Amniotic stem cell (primary cell): ENCODE measurements around the gene CCDC183.
"Not testable (repeated sequence)": the region's sequence is repeated elsewhere in the genome, so short reads cannot be mapped to it uniquely, and the experiment has no call there.

Experiments
- DNase-seq: peaks from one replicate; lab custom pipeline; 2025; lab: John Stamatoyannopoulos, UW

CCDC183 gene

DNA sequence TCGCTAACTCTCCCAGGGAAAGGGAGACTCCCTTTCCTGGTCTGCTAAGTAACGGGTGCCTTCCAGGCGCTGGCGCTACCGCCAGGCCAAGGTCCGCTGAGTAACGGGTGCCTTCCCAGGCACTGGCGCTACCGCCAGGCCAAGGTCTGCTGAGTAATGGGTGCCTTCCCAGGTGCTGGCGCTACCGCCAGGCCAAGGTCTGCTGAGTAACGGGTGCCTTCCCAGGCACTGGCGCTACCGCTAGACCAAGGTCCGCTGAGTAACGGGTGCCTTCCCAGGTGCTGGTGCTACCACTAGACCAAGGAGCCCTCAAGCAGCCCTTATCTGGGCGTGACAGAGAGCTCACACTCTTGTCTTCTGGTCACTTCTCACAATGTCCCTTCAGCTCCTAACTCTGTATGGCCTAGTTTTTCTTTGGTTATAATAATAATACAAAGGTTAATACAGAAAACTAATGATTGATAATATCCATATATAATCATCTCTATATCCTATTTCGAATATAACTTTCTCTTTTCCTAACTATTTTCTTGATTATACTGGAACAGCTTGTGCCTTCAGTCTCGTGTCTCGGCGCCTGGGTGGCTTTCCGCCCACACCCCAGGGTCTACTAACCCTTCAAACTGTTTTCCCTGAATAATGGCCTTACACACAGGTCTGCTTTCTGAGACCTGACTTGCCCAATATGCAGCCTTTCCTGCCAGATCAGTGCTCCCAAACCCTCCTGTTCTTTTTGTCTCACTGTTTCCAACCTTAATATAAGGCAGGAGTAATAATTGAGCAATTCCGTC lies 10.4 kb upstream of the CCDC183 start:
- DNase-seq = not testable (repeated sequence)

DNA sequence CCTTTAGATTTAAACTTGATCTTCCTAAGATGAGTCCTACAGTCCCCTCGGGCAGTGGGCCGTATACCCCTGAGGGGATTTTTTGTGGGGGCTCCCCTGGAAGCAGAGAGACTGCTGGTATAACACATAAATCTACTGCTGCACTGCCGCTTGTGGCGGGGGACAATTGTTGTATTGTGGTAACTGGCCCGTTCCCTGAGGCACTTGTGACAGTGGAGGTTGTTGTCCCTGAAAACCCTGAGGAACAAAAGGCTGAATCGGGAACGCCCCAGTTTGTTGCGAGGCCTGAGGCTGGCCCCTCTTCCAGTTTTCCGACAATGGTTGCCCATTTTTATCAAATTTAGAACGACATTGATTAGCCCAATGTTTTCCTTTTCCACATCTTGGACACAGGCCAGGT lies 9.7 kb upstream of the CCDC183 start:
- no peak for DNase-seq

DNA sequence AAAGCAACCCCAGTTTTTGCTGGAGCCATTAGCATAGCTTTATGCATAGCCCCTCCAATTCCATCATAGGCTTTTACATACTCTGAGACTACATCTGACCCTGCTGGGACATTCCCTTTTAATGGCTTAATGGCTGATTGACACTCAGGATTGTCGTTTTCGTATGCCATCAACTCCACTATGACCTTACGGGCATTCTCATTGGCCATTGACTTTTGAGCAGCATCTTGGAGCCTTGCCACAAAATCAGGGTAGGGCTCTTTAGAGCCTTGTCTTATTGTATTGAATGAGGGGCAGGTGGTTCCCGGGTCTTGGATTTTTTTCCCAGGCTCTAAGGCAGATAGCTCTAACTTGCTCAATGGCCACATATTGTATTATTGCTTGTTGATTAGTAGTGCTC lies 9.2 kb upstream of the CCDC183 start:
- DNase-seq = not testable (repeated sequence)

DNA sequence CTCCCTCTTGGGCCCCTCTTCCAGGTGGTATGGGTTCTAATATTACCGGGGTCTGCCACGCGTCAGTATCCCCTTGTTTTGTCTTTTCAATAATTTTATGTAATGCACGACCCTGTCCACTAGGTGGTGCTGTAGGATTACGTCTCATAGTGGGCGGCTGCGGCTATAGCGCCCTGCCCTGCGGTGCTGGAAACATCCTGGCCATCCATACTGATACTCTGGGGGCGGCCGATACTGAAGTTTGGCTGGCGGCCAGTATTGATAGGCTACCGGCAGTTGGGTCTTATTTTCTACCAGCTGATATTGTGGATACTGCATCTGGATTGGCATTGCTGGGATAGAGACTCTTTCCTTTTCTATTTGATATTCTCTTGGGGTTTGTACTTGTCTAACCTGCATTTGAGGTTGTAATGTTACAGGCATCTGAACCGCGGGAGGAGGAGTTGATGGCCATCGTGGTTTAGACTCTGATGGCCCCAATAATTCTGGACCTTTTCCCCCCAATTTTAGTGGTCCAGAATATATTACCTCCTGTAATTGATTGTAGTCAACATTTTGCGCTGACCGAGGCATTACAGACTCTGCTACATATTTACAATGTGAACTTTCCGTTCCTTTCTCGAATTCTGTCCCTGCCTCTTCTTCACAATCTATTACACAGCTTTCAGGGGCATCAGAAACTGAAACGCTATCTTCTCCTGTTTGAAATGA lies 8.3 kb upstream of the CCDC183 start:
- DNase-seq = no peak

DNA sequence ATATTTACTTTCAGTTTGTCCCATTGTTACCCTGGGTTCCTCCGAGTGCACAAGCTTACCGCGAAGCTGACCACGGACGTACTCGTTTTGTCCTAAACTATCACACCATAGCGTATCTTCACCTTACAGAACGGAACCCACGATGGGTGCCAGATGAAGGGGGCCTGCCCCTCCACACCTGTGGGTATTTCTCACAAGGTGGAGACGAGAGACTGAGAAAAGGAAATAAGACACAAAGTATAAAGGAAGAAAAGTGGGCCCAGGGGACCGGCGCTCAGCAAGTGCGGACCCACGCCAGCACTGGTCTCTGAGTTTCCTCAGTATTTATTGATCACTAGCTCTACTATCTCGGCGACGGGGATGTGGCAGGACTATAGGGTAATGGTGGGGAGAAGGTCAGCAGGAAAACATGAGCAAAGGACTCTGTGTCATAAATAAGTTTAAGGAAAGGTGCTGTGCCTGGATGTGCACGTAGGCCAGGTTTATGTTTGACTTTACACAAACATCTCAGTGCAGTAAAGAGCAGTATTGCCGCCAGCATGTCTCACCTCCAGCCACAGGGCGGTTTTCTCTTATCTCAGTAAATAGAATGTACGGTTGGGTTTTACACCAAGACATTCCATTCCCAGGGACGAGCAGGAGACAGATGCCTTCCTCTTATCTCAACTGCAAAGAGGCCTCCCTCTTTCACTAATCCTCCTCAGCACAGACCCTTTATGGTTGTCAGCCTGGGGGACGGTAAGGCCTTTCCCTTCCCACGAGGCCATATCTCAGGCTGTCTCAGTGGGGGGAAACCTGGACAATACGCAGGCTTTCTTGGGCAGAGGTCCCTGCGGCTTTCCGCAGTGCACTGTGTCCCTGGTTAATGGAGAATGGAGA lies 7.3 kb upstream of the CCDC183 start:
- DNase-seq = not testable (repeated sequence)

DNA sequence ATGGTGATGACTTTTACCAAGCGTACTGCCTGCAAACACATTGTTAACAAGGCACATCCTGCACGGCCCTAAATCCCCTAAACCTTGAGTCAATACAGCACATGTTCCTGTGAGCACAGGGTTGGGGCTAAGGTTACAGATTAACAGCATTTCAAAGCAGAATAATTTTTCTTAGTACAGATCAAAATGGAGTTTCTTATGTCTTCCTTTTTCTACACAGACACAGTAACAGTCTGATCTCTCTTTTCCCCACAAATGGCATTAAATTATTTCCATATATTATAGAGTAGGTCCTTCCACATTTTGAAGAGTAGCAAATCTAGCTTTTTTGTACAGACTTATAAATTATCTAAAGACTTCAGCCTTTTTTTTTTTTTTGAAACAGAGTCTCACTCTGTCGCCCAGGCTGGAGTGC lies 6.6 kb upstream of the CCDC183 start:
- DNase-seq = no peak

DNA sequence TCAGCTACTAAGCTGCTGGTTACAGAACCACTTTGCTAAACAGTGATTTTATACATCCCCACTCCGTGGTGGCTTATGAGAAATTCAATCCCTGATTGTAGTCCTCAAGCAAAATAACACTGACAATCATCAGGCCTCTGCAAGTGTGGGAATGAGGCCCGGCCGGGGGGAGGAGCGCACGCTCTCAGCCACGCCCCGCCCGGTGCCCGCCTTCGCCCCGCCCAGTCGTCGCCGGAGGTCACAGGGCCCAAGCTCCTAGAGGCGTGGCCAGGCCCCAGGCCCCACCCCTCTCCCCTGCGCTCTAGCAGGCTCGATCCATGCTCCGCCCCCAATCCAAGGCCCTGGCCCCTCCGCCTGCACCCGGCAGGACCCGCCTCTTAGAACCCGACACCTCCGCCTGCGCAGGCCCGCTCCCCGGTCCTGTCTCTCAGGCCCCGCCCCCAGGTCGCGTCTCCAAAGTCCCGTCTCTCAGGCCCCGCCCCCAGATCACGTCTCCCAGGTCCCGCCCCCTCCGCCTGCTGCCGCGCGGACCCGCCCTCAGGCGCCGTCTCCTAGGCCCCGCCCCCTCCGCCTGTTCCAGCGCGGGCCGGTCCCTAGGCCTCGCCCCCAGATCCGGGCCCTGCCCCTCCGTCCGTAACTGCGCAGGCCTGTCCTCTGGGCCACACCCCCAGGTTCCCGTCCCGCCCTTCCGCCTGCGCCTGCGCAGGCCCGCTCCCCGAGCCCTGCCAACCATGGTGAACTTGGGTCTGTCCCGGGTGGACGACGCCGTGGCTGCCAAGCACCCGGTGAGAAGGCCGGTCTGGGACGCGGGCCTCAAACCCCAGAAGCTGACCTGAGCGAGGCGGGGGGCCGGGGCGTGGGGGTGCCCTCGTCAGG lies 5.3 kb upstream of the CCDC183 start, which contains the start of gene TMEM141:
TSS of gene TMEM141 (plus strand) at position 705 of the 876 bp plus-strand sequence. CDS start at position 732, 27 bp downstream.
- DNase-seq = peak; percentile 100

DNA sequence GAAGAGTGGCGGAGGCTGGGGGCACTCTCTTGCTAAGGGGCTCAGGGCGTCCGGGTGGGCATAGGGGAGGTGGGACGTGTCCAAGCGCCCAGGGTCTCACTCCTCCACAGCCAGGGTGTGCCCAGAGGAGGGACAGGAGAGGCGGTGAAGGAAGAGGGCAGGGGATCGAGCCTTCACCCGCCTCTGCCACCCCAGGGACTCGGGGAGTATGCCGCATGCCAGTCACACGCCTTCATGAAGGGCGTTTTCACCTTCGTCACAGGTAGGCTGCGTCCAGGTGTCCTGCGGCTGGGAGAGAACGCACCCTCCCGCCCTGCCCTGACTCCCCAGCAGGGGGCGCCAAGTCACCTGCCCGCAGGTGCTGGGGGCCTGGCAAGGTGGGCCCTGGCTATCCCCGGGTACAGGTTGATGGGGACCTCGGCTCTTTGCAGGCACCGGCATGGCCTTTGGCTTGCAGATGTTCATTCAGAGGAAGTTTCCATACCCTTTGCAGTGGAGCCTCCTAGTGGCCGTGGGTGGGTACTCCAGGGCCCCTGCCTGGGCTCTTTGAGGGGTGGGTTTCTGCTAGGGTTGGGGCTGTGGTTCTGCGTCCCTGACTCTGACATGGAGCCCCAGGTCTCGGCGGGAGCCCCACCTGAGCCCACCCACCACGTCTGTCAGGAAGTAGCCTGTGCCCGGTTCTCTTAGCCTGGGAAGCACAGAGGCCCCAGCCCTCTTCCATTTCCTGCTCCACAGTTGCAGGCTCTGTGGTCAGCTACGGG lies 4.4 kb upstream of the CCDC183 start:
- DNase-seq = no peak

DNA sequence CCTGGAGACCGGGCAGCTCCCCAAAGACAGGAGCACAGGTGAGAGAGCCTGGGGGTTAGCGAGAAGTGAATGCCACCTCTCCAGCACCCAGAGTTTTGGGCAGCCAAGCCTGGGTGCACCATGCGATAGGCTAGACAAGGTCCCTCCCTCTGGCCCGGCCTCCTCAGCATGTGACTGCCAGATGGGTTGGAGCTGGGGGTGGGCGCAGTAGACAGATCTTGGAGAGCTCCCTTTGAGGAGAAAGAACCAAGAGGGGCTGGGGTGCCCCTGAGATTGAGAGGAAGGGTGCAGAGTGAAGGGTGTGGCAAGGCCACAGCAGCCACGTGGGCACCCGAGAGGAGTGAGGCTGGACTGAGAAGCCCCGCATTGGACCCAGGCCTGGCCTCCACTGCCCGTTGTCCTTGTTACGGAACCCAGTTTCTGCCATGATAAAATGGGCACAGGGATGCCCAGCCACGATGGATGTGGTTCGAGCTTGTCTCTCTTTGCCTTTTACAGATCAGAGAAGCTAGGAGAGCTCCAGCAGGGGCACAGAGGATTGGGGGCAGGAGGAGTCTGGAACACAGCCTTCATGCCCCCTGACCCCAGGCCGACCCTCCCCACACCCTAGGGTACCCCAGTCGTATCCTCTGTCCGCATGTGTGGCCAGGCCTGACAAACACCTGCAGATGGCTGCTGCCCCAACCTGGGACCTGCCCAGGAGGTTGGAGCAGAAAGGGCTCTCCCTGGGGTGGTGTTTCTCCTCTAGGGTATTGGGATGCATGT lies 3.6 kb upstream of the CCDC183 start:
- no peak for DNase-seq

DNA sequence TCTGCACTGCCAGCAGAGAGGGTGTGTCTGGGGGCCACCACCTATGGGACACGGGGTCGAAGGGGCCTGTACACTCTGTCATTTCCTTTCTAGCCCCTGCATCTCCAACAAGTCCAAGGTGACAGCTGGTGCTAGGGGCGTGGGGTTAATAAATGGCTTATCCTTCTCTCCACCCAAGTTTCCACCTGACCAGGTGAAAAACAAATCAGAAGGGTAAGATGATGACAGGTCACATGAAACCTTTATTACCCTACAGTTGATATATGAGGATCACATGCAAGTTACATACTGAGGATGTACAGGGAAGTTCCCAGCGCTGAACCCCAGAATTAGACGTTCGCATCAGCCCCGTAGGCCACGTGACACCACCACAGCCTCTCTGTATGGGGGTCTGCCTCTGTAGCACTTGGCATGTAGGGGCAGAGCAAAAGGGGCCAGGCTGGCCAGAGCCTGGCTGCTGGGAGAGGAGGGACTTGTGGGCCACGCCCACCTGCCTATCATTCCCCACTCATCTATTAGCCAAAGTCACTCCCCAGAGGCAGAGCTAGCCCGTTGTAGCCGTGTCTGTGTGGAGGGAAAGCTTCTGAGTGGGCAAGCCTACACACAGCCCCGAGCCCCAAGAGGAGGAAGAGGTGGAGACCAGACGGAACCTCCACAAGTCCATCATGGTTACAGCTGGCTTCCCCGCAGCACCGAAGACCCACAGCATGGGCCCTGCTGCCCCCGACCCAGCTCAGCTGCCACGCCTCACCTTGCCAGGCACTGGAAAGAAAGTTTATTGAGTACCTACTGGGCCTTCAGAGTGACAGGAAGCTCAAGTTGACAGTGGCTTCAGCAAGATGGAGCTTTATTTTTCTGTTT lies 2.8 kb upstream of the CCDC183 start:
- DNase-seq = no peak

DNA sequence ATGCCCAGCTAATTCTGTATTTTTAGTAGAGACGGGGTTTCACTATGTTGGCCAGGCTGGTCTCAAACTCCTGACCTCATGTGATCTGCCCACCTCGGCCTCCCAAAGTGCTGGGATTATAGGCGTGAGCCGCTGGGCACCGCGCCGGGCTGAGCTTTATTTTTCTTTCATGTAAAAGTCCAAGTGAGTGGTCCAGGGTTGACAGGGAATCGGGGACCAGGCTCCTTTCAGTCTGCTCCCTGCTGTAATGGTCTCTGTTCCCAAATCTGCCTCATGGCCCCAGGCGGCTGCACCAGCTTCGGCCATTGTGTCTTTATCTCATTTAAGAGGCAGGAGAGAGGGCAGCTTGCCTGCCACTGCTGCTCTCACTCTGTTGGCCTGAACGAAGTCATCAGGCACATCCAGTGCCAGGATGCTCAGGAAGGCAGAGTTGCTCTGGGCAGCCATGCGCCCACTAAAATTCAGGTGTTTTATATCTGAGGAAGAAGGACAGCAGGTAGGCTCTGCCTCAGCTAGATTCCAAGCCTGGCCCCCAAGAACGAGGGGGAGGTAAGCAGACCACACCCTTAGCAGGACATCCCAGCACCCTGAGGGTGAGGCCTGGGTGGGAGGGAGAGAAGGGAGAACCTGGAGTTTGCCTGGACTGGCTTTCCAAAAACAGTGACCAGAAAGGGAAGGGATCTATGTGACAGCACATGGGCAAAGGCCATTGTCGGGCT lies 1.7 kb upstream of the CCDC183 start:
- no peak for DNase-seq

DNA sequence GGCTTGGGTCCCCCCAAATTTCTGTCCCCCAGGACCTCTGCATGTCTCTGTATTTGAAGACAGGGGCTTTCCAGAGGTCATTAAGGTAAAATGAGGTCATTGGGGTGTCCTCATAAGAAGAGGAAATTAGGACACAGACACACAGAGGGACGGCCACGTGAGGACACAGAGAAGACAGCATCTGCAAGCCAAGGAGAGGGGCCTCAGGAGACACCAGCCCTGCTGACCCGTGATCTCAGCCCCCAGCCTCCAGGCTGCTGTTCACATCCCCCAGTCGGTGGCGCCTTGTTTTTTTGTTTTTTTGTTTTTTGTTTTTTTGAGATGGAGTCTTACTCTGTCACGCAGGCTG lies 1.2 kb upstream of the CCDC183 start:
- no peak for DNase-seq

DNA sequence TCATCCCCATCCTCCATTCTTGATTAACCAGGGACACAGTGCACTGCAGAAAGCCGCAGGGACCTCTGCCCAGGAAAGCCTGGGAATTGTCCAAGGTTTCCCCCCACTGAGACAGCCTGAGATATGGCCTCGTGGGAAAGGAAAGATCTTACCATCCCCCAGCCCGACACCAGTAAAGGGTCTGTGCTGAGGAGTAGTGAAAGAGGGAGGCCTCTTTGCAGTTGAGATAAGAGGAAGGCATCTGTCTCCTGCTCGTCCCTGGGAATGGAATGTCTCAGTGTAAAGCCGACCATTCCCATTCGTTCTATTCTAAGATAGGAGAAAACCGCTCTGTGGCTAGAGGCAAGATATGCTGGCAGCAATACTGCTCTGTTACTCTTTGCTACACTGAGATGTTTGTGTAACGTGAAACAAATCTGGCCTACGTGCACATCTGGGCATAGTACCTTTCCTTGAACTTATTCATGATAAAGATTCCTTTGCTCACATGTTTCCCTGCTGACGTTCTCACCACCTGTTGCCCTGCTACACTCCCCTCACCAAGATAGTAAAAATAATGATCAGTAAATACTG lies 723 bp downstream of the CCDC183 start:
- DNase-seq = not testable (repeated sequence)

DNA sequence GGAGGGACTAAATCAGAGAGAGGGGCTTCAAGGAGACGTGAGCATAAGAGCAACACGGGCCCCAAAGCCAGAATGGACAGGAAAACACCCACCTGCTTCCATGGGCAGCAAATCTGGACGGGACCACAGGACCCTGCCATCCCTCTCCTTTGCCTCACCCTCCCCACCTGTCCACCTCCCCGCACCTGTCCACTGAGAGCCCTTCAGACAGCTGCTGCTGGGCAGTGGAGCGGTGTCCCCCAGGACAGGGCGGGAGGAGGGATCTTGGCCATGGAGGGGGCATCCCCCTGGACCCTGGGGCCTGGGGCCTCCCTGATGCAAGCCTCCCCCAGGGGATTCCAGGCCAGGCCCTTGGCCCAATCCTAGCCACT lies 2.6 kb downstream of the CCDC183 start:
- DNase-seq = no peak

DNA sequence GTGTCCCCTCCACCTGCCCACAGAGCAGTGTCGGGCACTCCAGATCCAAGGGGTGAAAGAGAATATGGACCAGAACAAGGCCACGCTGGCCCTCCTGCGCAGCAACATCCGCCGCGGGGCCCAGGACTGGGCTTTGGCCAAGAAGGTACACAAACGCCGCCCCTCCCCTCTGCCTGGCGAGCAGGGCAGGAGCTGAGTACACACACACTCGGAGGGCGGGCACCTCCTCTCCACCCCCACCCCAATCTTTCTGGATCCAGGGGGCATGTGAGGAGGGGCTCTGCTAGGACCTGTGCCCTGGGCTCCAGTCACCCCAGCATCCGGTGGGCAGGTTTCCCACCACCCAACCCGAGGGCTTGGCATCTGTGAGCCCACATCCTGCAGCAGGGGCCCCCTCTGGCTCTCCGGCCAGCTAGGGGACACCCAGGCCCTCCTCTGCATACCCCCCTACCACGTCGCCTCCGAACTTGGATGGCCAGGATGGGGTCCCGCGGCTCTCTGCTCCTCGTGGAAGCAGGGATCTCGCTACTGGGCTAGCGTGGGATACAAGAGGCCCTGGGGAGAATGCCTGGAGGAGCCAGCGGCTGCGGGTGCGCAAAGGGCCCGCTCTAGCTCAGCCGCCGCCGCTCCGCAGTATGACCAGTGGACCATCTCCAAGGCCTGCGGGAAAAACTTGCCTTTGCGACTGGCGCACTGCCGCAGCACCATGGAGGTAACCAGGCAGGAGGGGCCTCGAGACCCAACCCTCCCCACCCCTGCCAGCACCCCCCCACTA lies 3.1 kb downstream of the CCDC183 start:
- DNase-seq = no peak

DNA sequence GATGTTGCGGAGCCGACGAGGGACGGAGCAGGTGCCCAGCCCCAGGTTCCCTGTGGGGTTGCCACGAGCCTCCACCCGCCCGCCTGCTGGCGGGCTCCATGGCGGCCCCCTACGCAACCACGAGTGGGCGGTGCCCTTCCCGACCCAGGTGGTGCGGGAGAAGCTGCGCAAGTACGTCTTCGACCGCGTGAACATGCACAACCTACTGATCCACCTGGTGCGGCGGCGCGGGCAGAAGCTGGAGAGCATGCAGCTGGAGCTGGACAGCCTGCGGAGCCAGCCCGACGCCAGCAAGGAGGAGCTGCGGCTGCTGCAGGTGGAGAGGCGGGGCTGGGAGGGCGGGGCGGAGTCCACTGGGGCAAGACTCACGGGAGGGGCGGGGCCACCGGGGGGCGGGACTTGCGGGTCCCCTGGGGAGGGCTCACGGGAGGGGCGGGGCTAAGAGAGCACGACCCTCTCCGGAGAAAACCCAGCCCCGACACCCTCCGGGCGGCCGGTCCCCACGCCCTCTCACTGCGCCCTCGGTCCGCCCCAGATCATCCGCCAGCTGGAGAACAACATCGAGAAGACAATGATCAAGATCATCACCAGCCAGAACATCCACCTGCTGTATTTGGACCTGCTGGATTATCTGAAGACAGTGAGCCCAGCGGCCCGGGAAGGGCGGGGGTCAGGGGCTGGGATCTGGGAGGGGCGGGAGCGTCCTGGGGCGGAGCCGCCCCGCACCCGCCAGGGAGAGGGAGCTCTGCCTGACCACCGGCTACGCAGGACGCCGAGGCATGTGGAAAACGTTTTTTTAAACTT lies 3.9 kb downstream of the CCDC183 start:
- no peak for DNase-seq
